Neuronal stem cell (in vitro differentiated cells): Measurements from ENCODE around the gene MEGF6.
A peak's percentile ranks its signal among the peaks of the same experiment; 100 is the strongest.

Source experiments
- DNase-seq: peaks from one replicate; pipeline ENCODE4 v3.0.0-alpha.2; 2013; ENCODE audit warnings: low spot score
- H2AFZ ChIP-seq: one replicate; pipeline ENCODE4 v1.6.1; 2013; ENCODE audit warnings: mild to moderate bottlenecking, low read length, inconsistent platforms
- H2AK5ac ChIP-seq: 2 replicates; pipeline ENCODE4 v1.6.1; 2013; ENCODE audit warnings: low read depth, mild to moderate bottlenecking, inconsistent platforms, low read length, moderate library complexity, mixed read lengths
- H2BK120ac ChIP-seq: 2 replicates; pipeline ENCODE4 v1.6.1; 2013; ENCODE audit warnings: low read depth, mild to moderate bottlenecking, inconsistent platforms, low read length, moderate library complexity, mixed read lengths
- H2BK12ac ChIP-seq: one replicate; pipeline ENCODE4 v1.6.1; 2013; ENCODE audit warnings: low read length, inconsistent platforms
- H2BK15ac ChIP-seq: 2 replicates; pipeline ENCODE4 v1.6.1; 2013; ENCODE audit warnings: mild to moderate bottlenecking, low read length, inconsistent platforms, mixed read lengths
- H2BK5ac ChIP-seq: one replicate; pipeline ENCODE4 v1.6.1; 2013; ENCODE audit warnings: inconsistent platforms, mild to moderate bottlenecking, low read length, moderate library complexity
- H3K14ac ChIP-seq: one replicate; pipeline ENCODE4 v1.6.1; 2013; ENCODE audit warnings: low read length, inconsistent platforms
- H3K18ac ChIP-seq: 2 replicates; pipeline ENCODE4 v1.6.1; 2013; ENCODE audit warnings: low read length, inconsistent platforms
- H3K23ac ChIP-seq: 2 replicates; pipeline ENCODE4 v1.6.1; 2013; ENCODE audit warnings: low read depth, mild to moderate bottlenecking, mixed read lengths, low read length, inconsistent platforms; ENCODE audit not compliant: poor library complexity
- H3K27ac ChIP-seq: replicated peaks from 3 replicates; pipeline ENCODE4 v1.5.1; 2013; ENCODE audit warnings: low read length, inconsistent platforms
- H3K27me3 ChIP-seq, 3 experiments: 2 replicates each; pipeline ENCODE4 v1.6.1; 2013; ENCODE audit warnings: low read length in 3 of 3, mild to moderate bottlenecking in 2 of 3, inconsistent platforms in 1 of 3, low read depth in 1 of 3, mixed read lengths in 1 of 3, moderate library complexity in 1 of 3; ENCODE audit not compliant: control insufficient read depth in 3 of 3, insufficient read depth in 3 of 3
- H3K36me3 ChIP-seq, 2 donors: replicated peaks in 1 of 2; 2 replicates each; pipeline ENCODE4 v1.6.1; 2013; ENCODE audit warnings: low read length in 2 of 2; ENCODE audit not compliant: control insufficient read depth in 2 of 2, insufficient read depth in 2 of 2
- H3K4ac ChIP-seq: 2 replicates; pipeline ENCODE4 v1.6.1; 2013; ENCODE audit warnings: inconsistent platforms, mild to moderate bottlenecking, low read length, moderate library complexity
- H3K4me1 ChIP-seq, 2 donors: 1 replicate in 1 of 2; 2 replicates in 1 of 2; pipeline ENCODE4 v1.6.1; 2013; ENCODE audit warnings: low read length in 2 of 2, low read depth in 1 of 2; ENCODE audit not compliant: control insufficient read depth in 2 of 2, insufficient read depth in 1 of 2
- H3K4me2 ChIP-seq: one replicate; pipeline ENCODE4 v1.6.1; 2013; ENCODE audit warnings: mild to moderate bottlenecking, low read length, inconsistent platforms; ENCODE audit not compliant: insufficient read depth, poor library complexity, severe bottlenecking
- H3K4me3 ChIP-seq, 2 donors: 2 replicates each; pipeline ENCODE4 v1.5.1; 2013; ENCODE audit warnings: low read length in 2 of 2, mild to moderate bottlenecking in 2 of 2, inconsistent platforms in 1 of 2, moderate library complexity in 1 of 2
- H3K79me1 ChIP-seq: one replicate; pipeline ENCODE4 v1.6.1; 2013; ENCODE audit warnings: low read depth, mild to moderate bottlenecking, inconsistent platforms, low read length, moderate library complexity
- H3K9ac ChIP-seq: one replicate; pipeline ENCODE4 v1.6.1; 2013; ENCODE audit warnings: mild to moderate bottlenecking, low read depth, low read length, inconsistent platforms; ENCODE audit not compliant: poor library complexity
- H3K9me3 ChIP-seq, 2 donors: replicated peaks in 1 of 2; 2 replicates each; pipeline versions ENCODE3 to v1.6.1; 2013; ENCODE audit warnings: low read length in 2 of 2, mild to moderate bottlenecking in 2 of 2, inconsistent platforms in 1 of 2, low read depth in 1 of 2, mixed read lengths in 1 of 2, moderate library complexity in 1 of 2; ENCODE audit not compliant: control insufficient read depth in 2 of 2, insufficient read depth in 1 of 2
- H4K8ac ChIP-seq: one replicate; pipeline ENCODE4 v1.6.1; 2013; ENCODE audit warnings: low read depth, mild to moderate bottlenecking, inconsistent platforms, low read length, moderate library complexity
- H4K91ac ChIP-seq: one replicate; pipeline ENCODE4 v1.6.1; 2013; ENCODE audit warnings: low read length, low read depth, mild to moderate bottlenecking, inconsistent platforms; ENCODE audit not compliant: poor library complexity
- WGBS, 2 donors: extraction: QIAGEN DNeasy Blood & Tissue Kit; methylation state at CpG; one replicate each; pipeline ENCODE4 v1.1.7; 2013; ENCODE audit warnings: missing lambda C conversion rate in 2 of 2, mixed read lengths in 1 of 2; ENCODE audit not compliant: insufficient read length in 2 of 2, insufficient replicate concordance in 1 of 2; ENCODE audit errors: extremely low coverage in 2 of 2; 5-methylcytosine and 5-hydroxymethylcytosine counted together

MEGF6 gene

DNA sequence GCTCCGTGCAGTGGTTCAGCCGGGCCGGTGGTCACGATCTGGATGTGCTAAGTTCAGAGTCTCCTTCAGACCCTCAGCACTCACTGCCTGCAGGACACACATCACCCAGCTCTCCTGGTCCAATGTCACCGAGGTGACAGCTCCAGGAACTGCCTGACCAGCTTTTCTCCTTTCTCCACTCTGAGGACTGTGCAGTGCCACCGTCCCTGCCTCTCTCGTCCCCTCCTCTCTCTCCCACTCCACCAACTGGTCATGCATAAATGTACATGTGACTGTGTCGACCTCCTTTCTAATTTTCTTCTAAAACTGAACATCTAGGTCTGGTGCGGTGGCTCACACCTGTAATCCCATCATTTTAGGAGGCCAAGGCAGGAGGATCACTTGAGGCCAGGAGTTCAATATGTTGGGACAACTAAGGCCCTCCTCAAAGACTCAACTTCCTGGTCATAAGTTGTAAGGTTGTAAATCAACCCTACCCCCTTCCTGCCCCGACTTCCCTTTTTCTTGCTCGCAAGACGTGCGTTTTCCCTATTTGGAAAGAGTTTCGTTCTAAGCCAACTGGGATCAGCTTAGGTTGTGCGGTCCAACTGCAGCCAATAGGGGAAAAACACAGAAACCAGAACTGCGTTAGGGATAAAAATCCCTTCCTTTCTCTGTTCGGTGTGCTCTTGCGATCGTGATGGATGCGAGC is 53.1 kb downstream of the MEGF6 start:
- Histone ChIP-seq H3K4me3 (no peak overlapping the region), H3K9ac (no peak overlapping the region), H4K91ac (no peak overlapping the region), H3K18ac (no peak overlapping the region), H3K14ac (no peak overlapping the region), H3K9me3 (peaks cover 0 to 5% of the 10 kb centered on the region in 2 donors), H2BK120ac (no peak overlapping the region), H2BK5ac (no peak overlapping the region), H3K27me3 (no peaks in the 10 kb centered on the region), H3K27ac (no peak overlapping the region), H2AFZ (no peak overlapping the region), H3K4me2 (no peak overlapping the region), H2AK5ac (no peak overlapping the region), H3K4ac (no peak overlapping the region), H2BK12ac (no peak overlapping the region), H3K79me1 (peaks cover 5% of the 10 kb centered on the region), H3K4me1 (peaks cover 2 to 4% of the 10 kb centered on the region in 2 donors), H2BK15ac (no peak overlapping the region), H4K8ac (no peak overlapping the region), H3K36me3 (no peaks in the 10 kb centered on the region), H3K23ac (no peak overlapping the region)
- DNase-seq = no peak
- no CpG with 5 or more reads among the region's 20 CpGs for WGBS, 2 donors

DNA sequence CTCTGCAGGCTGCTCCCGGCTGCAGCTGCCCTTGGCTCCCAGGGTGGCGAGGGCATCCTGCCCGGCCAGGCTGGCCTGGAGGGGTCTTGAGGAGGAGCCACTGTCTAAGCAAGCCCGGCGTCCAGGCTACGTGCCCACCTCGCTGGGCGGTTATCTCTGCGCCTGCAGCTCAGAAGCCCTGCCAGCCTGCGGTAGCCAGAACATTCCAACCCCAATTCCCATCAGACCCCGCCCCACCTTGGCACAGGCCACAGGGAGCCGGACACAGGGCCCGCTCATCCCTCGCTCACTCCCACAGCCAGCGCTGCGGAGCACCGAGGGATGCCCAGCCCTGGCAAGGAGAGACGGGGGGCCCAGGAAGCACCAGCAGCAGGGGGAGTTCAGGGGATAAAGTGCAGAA is 53.9 kb downstream of the MEGF6 start:
- Histone ChIP-seq H3K9ac (no peak overlapping the region), H2BK120ac (no peak overlapping the region), H2BK12ac (no peak overlapping the region), H3K18ac (no peak overlapping the region), H3K36me3 (no peaks in the 10 kb centered on the region), H4K91ac (no peak overlapping the region), H3K27me3 (no peaks in the 10 kb centered on the region), H4K8ac (no peak overlapping the region), H3K9me3 (peaks cover 0 to 5% of the 10 kb centered on the region in 2 donors), H3K4me2 (no peak overlapping the region), H3K14ac (no peak overlapping the region), H2BK15ac (no peak overlapping the region), H2AFZ (no peak overlapping the region), H2BK5ac (no peak overlapping the region), H3K4ac (no peak overlapping the region), H3K4me3 (no peak overlapping the region), H2AK5ac (no peak overlapping the region), H3K27ac (no peak overlapping the region), H3K23ac (peak overlapping the region; percentile 55), H3K4me1 (peaks cover 2 to 4% of the 10 kb centered on the region in 2 donors), H3K79me1 (peaks cover 4% of the 10 kb centered on the region)
- WGBS, 2 donors = no CpG with 5 or more reads among the region's 18 CpGs
- no peak for DNase-seq

DNA sequence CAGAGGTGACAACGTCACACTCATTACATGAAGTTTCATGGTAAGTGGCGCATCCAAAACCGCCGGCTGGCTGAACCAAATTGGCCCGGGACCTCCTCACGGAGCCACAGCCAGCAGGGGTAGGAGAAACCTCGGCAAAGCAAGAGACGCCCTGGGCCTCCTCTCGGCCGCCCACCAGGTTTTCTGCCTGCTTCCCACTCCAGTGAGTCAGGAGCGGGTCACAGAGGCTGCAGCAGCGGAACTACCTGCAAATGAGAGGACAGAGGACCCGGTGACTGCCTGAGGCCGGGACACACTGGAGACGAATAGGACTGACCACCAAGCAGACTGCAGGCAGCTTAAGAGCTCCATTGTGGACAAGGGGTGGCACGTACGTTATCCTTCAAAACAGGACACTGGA is 55.0 kb downstream of the MEGF6 start:
- no peak for DNase-seq
- peak overlapping the region; percentile 53 for H2BK5ac ChIP-seq
- no peak overlapping the region for H3K23ac ChIP-seq
- peaks cover 2 to 4% of the 10 kb centered on the region in 2 donors for H3K4me1 ChIP-seq
- no peak overlapping the region for H3K4me3 ChIP-seq
- no peak overlapping the region for H3K9ac ChIP-seq
- peaks cover 0 to 5% of the 10 kb centered on the region in 2 donors for H3K9me3 ChIP-seq
- H2BK12ac ChIP-seq = no peak overlapping the region
- no peak overlapping the region for H3K14ac ChIP-seq
- H4K91ac ChIP-seq = no peak overlapping the region
- no peak overlapping the region for H2AK5ac ChIP-seq
- H3K4ac ChIP-seq = no peak overlapping the region
- no peaks in the 10 kb centered on the region for H3K36me3 ChIP-seq
- no peak overlapping the region for H2BK15ac ChIP-seq
- H3K79me1 ChIP-seq = peaks cover 4% of the 10 kb centered on the region
- no peak overlapping the region for H4K8ac ChIP-seq
- no peak overlapping the region for H2BK120ac ChIP-seq
- H2AFZ ChIP-seq = no peak overlapping the region
- WGBS, 2 donors = no CpG with 5 or more reads among the region's 17 CpGs
- H3K18ac ChIP-seq = no peak overlapping the region
- no peak overlapping the region for H3K4me2 ChIP-seq
- H3K27ac ChIP-seq = no peak overlapping the region
- no peaks in the 10 kb centered on the region for H3K27me3 ChIP-seq

DNA sequence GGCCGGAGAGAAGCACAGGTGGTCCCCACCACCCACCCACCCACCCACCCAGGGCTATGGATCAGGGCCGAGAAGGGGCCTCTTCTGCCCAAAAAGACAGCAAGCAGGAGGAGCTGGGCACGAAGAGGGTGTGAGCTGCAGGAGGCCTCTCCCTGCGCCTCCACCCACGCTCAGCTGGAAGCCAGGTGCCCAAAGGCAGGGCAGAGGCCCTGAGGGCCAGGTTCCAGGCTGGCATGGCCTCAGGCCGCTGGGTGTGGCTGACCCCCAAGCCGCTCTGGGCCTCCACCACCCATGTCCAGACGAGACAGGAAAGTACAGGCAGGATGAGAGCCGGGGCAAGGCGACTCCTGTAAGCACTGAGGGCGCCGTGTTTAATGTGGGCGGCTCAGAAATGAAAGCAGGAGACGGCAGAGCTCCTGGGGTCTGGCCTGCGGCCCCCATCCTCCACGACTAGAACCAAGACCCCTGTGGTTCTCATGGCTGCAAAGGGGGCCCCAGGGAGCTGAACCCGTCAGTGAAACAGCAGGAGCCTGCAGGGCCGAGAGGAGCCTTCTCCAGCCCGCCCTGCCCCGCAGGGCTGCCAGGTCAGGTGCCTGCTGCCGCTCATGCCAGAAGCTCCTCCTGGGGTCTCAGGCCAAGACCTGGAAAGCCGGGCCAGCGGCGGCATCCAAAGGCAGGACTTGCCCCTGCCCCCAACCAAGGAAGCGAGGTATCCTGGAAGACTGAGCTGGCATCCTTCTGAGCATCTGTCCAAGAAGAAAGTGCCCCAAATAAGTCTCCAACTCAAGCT is 56.0 kb downstream of the MEGF6 start:
- Histone ChIP-seq H3K27ac (no peak overlapping the region), H3K36me3 (no peaks in the 10 kb centered on the region), H3K27me3 (no peaks in the 10 kb centered on the region), H3K4me2 (no peak overlapping the region), H4K91ac (no peak overlapping the region), H3K18ac (no peak overlapping the region), H3K9ac (no peak overlapping the region), H4K8ac (peak overlapping the region; percentile 17), H2BK15ac (no peak overlapping the region), H2AK5ac (no peak overlapping the region), H2BK12ac (no peak overlapping the region), H2AFZ (no peak overlapping the region), H2BK120ac (no peak overlapping the region), H3K4me1 (peaks cover 0 to under 1% of the 10 kb centered on the region in 2 donors), H3K79me1 (peaks cover 4% of the 10 kb centered on the region), H3K4ac (no peak overlapping the region), H3K4me3 (no peak overlapping the region), H3K9me3 (peaks cover 0 to 5% of the 10 kb centered on the region in 2 donors), H2BK5ac (peak overlapping the region; percentile 53), H3K14ac (no peak overlapping the region), H3K23ac (peak overlapping the region; percentile 34)
- no CpG with 5 or more reads among the region's 25 CpGs for whole genome bisulfite sequencing, 2 donors
- no peak for DNase-seq
